ENCODE measurements around the gene MINDY2.

Gene MINDY2, protein sequence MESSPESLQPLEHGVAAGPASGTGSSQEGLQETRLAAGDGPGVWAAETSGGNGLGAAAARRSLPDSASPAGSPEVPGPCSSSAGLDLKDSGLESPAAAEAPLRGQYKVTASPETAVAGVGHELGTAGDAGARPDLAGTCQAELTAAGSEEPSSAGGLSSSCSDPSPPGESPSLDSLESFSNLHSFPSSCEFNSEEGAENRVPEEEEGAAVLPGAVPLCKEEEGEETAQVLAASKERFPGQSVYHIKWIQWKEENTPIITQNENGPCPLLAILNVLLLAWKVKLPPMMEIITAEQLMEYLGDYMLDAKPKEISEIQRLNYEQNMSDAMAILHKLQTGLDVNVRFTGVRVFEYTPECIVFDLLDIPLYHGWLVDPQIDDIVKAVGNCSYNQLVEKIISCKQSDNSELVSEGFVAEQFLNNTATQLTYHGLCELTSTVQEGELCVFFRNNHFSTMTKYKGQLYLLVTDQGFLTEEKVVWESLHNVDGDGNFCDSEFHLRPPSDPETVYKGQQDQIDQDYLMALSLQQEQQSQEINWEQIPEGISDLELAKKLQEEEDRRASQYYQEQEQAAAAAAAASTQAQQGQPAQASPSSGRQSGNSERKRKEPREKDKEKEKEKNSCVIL

DNA sequence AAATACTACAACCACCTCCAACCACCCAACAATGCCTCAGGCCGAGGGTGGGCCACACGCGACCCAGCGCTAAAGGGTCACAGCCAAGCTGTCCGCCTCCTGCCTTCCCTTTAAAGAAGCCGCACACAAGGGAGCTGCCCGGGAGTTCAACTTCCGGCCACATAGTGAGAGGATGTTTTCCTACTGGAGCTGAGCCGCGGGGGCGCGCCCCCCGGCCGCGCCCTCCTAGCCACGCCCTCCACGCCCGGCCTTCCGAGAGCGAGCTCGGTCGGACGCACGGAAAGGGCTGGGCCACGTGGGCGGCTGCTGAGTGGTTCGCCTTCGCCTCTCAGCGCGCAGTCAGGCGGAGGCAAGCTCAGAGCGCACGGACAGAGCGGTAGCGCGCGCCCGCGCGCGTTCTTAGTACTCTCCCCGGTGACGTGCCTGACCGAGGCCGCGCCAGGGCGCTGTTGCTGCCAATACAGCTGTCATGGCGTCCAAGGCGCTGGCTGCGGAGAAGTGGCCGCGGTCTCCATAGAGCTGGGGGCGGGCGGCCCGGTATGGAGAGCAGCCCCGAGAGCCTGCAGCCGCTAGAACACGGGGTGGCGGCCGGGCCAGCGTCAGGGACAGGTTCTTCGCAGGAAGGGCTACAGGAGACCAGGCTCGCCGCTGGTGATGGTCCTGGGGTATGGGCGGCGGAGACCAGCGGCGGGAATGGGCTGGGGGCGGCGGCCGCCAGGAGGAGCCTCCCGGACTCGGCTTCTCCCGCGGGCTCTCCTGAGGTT lies at the start of gene MINDY2:
TSS of gene MINDY2 (plus strand) at position 446 of the 764 bp plus-strand sequence. CDS start at position 540, 94 bp downstream.
- peak; percentile 94 for DNase-seq (ENCODE audit: low spot score)

- no peak for DNase-seq (ENCODE audit: low spot score)
Measured at GRCh38 chr15:58724466-58724865, 46.6 kb upstream of the MINDY2 start.

DNA sequence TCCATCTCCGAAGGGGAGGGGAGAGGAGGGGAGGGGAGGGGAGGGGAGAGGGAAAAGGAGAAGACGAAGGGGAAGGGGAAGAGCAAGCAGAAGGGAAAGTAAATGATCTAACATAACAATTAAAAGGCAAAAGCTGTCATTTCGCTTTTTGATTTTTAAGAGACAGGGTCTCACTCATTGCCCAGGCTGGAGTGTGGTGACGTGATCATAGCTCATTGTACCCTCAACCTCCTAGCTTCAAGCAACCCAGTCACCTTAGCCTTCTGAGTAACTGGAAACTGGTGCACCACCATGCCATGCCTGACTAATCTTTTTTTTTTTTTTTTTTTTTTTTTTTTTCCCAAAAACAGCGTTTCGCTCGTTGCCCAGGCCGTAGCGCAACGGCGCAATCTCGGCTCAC lies 44.2 kb upstream of the MINDY2 start:
- no peak for DNase-seq (ENCODE audit: low spot score)

DNA sequence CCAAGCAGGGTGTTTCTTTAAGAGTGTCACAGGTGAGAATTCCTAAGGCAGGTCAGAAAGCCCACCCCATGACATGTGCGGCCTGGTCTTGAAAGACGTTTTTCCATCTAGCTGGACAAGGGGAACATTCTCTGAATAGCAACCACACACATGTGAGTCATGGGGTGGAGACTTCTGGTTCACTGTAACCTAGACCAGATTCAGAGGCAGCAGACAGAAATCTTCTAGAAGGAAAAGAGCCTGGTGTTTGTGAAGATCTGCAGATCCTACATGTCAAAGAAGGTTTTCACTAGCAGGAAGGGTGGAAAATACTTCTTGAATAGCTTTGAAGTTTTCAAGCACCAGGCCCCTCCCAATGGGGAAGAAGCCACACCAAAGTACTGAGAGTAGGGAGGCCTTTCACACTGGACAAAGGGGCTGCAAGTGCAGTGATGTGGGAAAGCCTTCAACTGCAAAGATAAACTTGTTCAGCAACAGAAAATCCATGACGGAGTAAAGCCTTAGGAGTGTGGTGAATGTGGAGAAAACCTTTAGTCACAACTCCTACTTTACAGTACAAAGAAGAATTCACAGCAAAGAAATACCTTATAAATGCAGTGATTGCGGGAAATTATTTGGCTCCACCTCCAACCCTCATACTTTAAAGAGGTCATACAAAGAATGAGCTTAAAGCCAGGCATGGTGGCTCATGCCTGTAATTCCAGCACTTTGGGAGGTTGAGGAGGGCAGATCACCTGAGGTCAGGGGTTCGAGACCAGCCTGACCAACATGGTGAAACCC lies 39.2 kb upstream of the MINDY2 start:
- no peak for DNase-seq (ENCODE audit: low spot score)

GRCh38 chr15:58732625-58733363 lies 38.3 kb upstream of the MINDY2 start:
- no peak for DNase-seq (ENCODE audit: low spot score)

- DNase-seq (ENCODE audit: low spot score), result no peak
Measured at GRCh38 chr15:58734859-58735258, 36.2 kb upstream of the MINDY2 start.

DNA sequence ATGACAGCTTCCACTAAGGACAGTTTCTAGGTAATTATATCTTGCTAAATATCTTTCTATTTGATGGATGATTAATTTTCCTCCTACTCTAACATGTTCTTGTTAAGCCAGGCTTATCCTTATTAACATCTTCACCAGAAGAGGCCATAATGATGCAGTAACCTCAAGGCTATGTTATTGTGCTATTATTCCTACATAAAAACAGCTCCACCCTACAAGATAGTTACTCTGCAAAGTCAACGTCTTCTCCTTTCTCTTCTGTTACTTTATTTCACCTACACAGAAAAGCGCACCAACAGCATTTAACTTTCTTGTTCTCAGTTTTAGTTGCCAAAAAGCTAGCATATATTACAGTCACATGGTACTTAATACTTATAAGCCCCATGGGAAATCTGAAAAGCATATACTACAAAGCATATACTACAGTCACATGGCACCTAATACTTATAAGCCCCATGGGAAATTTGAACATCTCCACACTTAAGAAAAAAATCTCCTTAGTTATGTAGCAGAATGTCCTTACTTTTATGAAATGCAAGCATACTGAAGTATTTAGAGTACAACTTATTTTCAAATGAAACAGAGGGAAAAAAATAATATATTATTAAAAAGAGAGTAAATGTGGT lies 35.0 kb upstream of the MINDY2 start:
- no peak for DNase-seq (ENCODE audit: low spot score)

DNA sequence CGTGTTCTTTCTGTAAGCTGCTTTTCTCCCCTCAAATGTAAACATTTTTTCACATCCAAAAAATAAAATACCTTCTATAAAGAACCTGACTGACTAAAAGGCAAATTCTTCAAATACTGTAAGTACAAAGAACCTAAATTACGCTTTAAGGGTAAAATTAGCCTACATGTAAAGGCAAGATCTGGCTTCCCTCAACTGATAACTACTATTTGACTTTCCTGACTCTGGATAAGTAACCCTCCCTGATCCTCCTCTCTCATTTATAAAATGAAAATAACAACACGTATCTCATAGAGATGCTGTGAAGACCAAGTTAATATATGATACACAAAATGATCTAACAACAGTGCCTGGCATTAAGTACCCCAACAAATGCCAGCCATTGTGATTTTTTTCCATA lies 33.8 kb upstream of the MINDY2 start:
- DNase-seq (ENCODE audit: low spot score), result no peak

DNA sequence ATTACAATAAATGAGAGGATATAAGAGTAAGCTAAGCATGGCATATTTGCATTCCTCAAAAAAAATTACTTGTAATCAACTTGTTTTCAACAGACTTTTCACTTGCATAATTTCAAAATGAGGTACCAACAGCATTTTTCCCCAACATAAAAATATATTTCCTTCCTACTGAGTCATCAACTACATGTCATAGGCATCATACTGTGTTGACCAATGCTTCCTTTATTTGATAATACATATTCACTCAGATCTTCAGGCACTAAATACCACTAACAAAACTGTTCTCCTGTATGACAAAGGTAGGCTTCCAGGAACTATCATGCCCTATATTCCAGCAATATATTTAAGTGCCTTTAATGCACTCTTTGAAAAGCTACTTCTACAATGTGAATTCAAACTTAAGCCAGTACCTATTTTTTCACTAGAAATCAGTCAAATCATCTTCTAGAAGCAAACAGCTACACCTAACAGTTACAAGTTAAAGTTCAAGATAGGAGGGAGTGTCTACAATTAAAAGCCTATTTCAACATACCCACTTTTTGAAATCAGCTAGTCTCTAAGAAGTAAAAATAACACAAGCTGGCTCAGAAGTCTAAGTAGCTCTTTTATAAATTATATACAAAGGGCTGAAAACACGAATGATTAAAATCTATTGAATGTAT lies 32.9 kb upstream of the MINDY2 start:
- no peak for DNase-seq (ENCODE audit: low spot score)

GRCh38 chr15:58740436-58740835 lies 30.7 kb upstream of the MINDY2 start:
- DNase-seq (ENCODE audit: low spot score), result no peak

GRCh38 chr15:58741032-58741431 lies 30.1 kb upstream of the MINDY2 start:
- no peak for DNase-seq (ENCODE audit: low spot score)

DNA sequence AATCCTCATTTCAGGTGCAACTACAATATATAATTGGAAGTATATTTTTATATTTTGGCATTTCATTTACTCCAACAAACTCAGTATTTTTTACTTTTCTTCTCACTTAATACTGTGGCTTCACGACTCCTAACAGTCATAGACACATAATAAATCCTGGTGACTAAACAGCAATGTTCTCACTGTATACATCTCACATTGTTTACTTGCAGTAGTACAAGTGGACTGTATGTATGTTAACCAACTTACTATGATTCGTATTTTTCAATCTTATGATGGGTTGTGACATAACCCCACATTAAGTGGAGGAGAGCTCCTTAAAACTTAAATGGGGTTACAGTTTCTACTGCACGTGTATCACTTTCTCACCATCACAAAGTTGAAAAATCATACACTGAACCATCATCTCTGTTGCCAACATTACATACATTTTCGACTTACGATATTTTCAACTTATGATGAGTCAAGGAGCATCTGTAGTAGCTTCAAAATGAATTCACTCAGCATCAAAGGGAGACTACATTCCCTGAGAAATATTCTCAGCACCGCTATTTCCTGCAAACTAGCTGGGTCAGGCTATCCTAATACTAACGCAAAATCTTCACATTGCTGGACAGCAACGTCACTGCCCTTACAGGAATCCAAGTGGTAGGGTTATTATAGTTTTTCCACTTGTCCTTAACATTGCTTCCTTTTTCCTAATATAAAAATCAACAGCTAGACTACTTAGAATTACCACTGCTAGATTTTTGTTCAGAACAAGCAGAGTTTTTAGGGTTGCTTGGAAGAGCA lies 28.9 kb upstream of the MINDY2 start:
- DNase-seq (ENCODE audit: low spot score), result no peak

- DNase-seq (ENCODE audit: low spot score), result no peak
Measured at GRCh38 chr15:58742819-58743502, 28.1 kb upstream of the MINDY2 start.

- DNase-seq (ENCODE audit: low spot score), result no peak
Measured at GRCh38 chr15:58746174-58746573, 24.9 kb upstream of the MINDY2 start.

GRCh38 chr15:58748040-58748851 lies 22.9 kb upstream of the MINDY2 start:
- DNase-seq (ENCODE audit: low spot score), result peak; percentile 61

DNA sequence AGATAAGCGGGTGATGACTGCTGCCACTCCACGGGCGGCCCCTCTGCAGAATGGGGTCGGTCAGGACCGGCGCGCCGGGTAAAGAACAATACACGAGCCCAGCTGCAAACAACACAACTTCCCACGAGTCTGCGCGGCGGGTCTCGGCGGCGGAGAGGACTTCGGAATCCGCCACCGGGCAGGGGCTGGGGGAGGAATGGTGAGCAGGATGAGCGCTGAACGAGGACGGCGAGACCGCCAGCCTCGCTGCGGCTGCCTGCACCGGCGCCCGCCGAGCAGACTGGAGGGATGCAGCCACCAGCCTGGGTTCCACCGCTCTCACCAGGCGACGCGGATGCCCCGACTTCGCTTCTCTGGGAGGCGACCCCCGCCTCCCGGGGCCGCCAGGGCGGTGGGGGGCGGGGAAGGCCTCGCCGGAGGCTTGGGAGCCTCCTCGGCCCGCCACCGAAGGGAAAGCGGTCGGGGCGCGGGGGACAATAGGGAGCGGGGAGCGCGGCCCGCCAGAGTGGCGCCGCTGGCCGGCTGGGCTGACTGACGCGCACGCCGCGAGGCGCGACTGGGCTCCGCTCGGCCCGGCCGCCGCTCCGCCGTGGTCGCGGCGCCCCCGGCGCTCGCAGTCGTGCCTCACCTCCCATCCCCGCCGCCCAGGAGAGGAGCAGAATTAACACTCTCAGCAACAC lies 22.1 kb upstream of the MINDY2 start:
- DNase-seq (ENCODE audit: low spot score), result no peak

DNA sequence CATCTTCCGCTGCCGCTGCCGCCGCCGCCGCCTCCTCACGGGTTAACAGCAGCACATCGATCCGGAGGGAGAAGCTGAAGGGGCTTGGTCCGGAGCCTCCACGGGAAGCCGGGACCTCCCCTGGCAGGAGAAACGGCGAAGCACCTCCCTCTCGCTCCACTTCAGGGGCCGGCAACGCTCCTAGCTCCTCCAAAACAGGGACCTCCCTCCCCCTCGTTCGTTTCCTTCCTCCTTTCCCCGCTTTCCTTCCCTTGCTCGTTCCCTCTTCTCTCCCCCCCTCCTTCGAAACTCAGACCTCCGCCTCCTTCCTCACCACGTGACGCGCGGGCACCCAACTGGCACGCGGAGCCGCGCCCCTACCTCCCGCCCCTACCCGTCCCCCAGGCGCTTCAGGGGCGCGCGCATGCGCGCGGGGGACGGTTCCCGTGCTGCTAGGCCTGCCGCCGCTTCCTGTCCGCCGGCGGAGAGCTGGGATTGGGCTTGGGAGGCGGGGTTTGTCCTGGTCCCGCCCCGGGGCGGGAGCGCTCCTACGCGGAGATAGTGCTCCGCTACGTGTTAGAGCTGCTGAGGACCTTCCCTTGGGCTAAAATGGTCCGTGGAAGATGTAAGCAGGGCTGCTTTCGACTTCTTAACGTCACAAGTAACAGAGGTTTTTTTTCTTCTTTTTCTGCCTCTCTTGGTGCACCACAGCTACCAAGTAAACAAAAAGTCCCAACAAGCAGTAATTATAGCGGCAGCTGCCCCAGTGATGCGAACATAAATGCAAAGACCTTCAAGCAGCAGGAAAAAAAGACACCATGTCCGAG lies 21.4 kb upstream of the MINDY2 start, which contains the start of gene ADAM10:
TSS of gene ADAM10 (minus strand) at position 176 of the 806 bp plus-strand sequence. CDS start at position 3, 173 bp downstream.
- DNase-seq (ENCODE audit: low spot score), result peak; percentile 99

All from hematopoietic multipotent progenitor cell treated with erythropoietin and hydrocortisone succinate and interleukin-3 and kit ligand, for 17 days (in vitro differentiated cells).